KOPT-K1 (cell line): ENCODE results near the gene RNF19B.

Experiments used
- H3K27ac ChIP-seq: fragments of 200-600 bp; sonication (generic); 2 replicates; pipeline ENCODE4 v1.5.1; 2016; ENCODE audit warnings: antibody characterized with exemption, mild to moderate bottlenecking, low read depth, low read length; ENCODE audit not compliant: poor library complexity, severe bottlenecking
- H3K36me3 ChIP-seq: fragments of 200-600 bp; sonication (generic); 2 replicates; pipeline ENCODE4 v1.5.1; 2017; ENCODE audit warnings: antibody characterized with exemption, mild to moderate bottlenecking, low read length, moderate library complexity; ENCODE audit not compliant: insufficient read depth
- H3K9me3 ChIP-seq: fragments of 200-600 bp; sonication (generic); 2 replicates; pipeline ENCODE4 v1.5.1; 2017; ENCODE audit warnings: antibody characterized with exemption, low read length, mild to moderate bottlenecking; ENCODE audit not compliant: insufficient read depth, poor library complexity, severe bottlenecking

Gene RNF19B

DNA sequence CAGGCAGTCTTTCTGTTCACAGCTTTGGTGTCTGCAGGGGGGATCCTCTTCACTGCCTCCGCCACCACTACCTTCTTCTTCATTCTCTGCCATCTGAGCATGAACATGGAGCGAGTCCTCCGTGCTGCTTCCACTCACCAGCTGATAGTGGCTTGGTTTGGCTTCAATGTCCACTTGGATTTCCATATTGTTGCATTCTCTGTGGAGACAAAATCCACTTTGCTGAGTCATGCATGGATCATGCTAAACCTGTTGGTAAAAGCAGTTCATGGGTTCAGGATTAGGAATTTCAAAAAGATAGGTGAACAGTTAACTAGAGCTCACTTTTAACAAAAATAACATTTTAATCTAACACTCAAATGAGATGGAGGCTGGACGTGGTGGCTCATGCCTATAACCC is 27.5 kb downstream of the RNF19B start:
- Histone ChIP-seq H3K36me3 (peaks cover 59% of the 10 kb centered on the region), H3K27ac (no peak overlapping the region)

DNA sequence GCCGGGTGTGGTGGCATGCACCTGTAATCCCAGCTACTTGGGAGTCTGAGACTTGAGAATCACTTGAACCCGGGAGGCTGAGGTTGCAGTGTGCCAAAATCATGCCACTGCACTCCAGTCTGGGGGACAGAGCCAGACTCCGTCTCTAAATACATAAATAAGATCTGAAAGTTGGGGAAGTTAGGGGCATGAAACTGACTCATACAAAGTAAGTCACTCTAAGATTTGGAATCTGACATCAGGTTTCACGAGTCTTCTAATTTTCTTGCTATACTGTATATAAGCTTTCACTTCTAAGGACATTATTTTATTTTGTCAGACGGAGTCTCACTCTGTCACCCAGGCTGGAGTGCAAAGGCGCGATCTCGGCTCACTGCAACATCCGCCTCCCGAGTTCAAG is 30.1 kb downstream of the RNF19B start:
- H3K9me3 ChIP-seq, result no peaks in the 10 kb centered on the region
- H3K36me3 ChIP-seq, result peaks cover 36% of the 10 kb centered on the region
- no peak overlapping the region for H3K27ac ChIP-seq

More for the DNA sequence above, 27.5 kb downstream of the RNF19B start:
- H3K9me3 ChIP-seq, result no peaks in the 10 kb centered on the region

GRCh38 chr1:32933742-32934322 is 30.8 kb downstream of the RNF19B start:
- H3K36me3 ChIP-seq, result peaks cover 34% of the 10 kb centered on the region

GRCh38 chr1:32931760-32932159 is 32.8 kb downstream of the RNF19B start:
- H3K36me3 ChIP-seq, result peaks cover 14% of the 10 kb centered on the region
- H3K27ac ChIP-seq, result no peak overlapping the region
- no peaks in the 10 kb centered on the region for H3K9me3 ChIP-seq

More at GRCh38 chr1:32933742-32934322, 30.8 kb downstream of the RNF19B start:
- Histone ChIP-seq H3K27ac (no peak overlapping the region), H3K9me3 (no peaks in the 10 kb centered on the region)

GRCh38 chr1:32929366-32929765 is 35.2 kb downstream of the RNF19B start:
- Histone ChIP-seq H3K36me3 (no peaks in the 10 kb centered on the region), H3K9me3 (no peaks in the 10 kb centered on the region), H3K27ac (no peak overlapping the region)

GRCh38 chr1:32928715-32929114 is 35.9 kb downstream of the RNF19B start:
- no peaks in the 10 kb centered on the region for H3K9me3 ChIP-seq
- H3K36me3 ChIP-seq, result no peaks in the 10 kb centered on the region
- no peak overlapping the region for H3K27ac ChIP-seq

DNA sequence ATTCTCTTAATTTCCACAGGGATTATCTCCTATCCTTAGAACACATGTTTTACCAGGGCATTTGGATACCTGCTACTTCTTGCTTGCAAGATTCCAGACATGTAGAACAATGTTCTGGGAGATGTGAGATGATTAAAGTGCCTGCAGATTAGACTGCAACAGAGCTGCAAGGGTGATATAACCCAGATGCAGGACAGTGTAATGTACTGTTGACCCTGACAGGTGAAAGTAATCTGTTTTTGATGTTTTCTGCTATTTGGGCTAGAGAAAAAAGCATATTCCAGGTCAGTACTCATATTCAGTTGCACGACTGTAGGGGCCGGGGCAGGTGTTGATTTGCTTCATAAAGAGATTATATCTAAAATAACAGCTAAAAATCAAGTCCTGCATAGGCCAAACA is 36.3 kb downstream of the RNF19B start:
- Histone ChIP-seq H3K36me3 (no peaks in the 10 kb centered on the region), H3K9me3 (no peaks in the 10 kb centered on the region), H3K27ac (no peak overlapping the region)

GRCh38 chr1:32927441-32927840 is 37.2 kb downstream of the RNF19B start:
- H3K9me3 ChIP-seq, result no peaks in the 10 kb centered on the region
- H3K27ac ChIP-seq, result no peak overlapping the region
- no peaks in the 10 kb centered on the region for H3K36me3 ChIP-seq

GRCh38 chr1:32926562-32926961 is 38.0 kb downstream of the RNF19B start:
- Histone ChIP-seq H3K36me3 (no peaks in the 10 kb centered on the region), H3K27ac (no peak overlapping the region), H3K9me3 (no peaks in the 10 kb centered on the region)

- Histone ChIP-seq H3K36me3 (no peaks in the 10 kb centered on the region), H3K27ac (no peak overlapping the region), H3K9me3 (no peaks in the 10 kb centered on the region)
These were observed 39.0 kb downstream of the RNF19B start for GRCh38 chr1:32925403-32926162.

DNA sequence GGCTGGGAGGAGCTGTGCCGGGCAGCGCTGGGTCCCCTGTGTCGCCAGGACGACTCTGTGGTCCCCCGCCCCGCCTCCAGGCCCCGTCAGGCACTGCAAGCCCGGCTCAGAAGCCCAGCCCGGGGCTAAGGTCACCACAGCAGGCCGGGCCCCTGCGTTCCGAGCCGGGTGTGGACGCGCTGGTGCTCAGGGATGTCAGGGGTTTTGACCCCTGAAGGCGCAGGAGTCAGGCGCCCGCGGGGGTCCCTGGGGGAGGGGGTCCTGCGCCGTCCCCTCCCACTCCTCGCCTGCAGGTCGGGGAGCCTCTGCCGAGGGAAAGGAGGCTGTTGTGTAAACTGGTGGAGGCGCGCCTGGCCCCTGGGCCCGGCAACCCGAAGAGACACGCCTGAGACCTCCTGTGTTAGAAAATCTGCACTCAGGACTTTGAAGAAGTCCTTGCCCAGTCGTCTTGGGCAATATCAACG is 39.7 kb downstream of the RNF19B start:
- no peaks in the 10 kb centered on the region for H3K36me3 ChIP-seq
- H3K9me3 ChIP-seq, result no peaks in the 10 kb centered on the region
- H3K27ac ChIP-seq, result no peak overlapping the region

DNA sequence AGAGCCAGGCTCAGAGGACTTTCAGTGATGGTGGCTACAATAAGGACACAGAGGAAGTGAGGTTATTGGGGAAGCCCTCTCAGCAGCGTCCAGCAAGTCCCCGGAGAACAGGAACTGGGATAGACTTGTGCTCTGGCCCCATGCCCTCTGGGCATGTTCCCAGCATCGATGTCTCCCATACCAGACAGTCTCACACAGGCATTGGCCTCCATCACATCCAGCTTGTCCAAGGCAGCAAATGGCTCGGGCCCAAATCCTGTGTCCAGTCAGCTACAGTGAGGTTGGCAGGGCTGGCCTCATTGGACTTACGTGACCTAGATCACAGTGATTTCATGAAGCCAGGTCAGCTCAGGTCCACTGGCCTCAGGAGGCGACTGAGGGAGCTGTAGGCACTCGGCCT is 43.8 kb downstream of the RNF19B start:
- Histone ChIP-seq H3K27ac (no peak overlapping the region), H3K36me3 (no peaks in the 10 kb centered on the region), H3K9me3 (no peaks in the 10 kb centered on the region)

DNA sequence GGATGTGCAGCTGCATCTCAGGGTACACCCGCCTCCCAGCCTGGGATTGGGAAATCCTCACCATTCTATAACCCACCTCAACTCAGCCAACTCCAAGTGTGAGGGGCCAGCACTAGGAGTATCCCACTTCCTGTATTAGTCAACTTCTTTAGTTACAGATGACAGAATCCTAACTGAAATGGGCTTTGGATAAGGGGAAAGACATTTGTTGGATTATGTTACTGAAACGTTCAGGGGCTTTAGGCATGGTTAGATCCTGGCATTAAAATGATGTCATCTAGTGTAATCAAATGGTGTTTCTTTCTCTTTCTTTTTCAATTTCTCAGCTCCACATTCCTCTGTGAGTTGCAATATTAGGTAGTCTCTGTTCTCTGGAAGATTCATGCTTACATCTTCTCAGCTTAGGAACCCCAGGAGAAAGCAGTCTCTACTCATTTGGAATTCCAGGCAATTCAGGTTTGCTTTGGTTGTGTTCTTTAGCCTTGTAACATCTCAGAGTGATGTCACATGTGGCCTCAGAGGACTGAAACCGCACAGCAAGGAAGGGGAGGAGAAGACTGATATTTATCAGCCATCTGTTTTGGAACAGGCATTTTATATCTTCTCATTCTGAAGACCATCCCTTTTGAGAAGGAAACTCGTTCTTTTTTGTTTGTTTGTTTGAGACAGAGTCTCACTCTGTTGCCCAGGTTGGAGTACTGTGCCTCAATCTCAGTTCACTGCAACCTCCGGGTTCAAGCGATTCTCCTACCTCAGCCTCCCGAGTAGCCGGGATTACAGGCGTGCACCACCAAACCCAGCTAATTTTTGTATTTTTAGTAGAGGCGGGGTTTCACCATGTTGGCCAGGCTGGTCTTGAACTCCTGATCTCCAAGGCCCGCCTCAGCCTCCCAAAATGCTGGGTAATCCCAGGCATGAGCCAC is 44.5 kb downstream of the RNF19B start:
- Histone ChIP-seq H3K27ac (no peak overlapping the region), H3K9me3 (no peaks in the 10 kb centered on the region), H3K36me3 (no peaks in the 10 kb centered on the region)

DNA sequence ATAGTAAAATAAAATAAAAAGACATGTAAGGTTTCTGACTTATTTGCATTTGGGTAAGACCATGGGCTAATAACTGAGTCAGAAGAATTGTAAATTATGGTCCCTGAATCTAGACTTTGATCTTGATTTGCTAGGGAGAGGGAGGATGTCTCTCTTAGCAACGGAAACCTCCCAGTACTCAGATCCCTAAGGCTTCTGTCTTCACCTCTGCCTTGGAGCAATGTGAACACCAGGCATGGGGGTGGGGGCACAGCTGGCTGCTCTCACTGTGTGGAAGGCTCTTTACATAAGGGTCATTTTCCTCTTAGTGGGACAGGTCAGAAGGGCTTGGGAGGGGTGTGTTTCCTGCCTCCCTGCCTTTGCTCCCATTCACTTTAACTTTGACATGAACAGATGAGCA is 46.4 kb downstream of the RNF19B start:
- no peaks in the 10 kb centered on the region for H3K36me3 ChIP-seq
- no peak overlapping the region for H3K27ac ChIP-seq
- no peaks in the 10 kb centered on the region for H3K9me3 ChIP-seq

GRCh38 chr1:32917521-32917920 is 47.1 kb downstream of the RNF19B start:
- Histone ChIP-seq H3K36me3 (no peaks in the 10 kb centered on the region), H3K27ac (no peak overlapping the region), H3K9me3 (no peaks in the 10 kb centered on the region)
